Trophoblast cell (in vitro differentiated cells and primary cell): Measurements from ENCODE around the gene TRIM37.
A peak's percentile ranks its signal among the peaks of the same experiment; 100 is the strongest.

Experiments used
- DNase-seq, 2 donors: peaks; one replicate each; pipeline ENCODE4 v3.0.0-alpha.2; 2016
- H2AFZ ChIP-seq: 2 replicates; pipeline ENCODE4 v1.6.1; 2013; ENCODE audit warnings: low read length, moderate library complexity, mild to moderate bottlenecking; ENCODE audit not compliant: insufficient read depth, poor library complexity
- H2AK5ac ChIP-seq: 2 replicates; pipeline ENCODE4 v1.6.1; 2013; ENCODE audit warnings: mild to moderate bottlenecking, low read length
- H2BK120ac ChIP-seq: 2 replicates; pipeline ENCODE4 v1.6.1; 2013; ENCODE audit warnings: low read length, mild to moderate bottlenecking, moderate library complexity; ENCODE audit not compliant: insufficient read depth, poor library complexity
- H2BK12ac ChIP-seq: 2 replicates; pipeline ENCODE4 v1.6.1; 2013; ENCODE audit warnings: mild to moderate bottlenecking, low read length, moderate library complexity
- H2BK5ac ChIP-seq: 2 replicates; pipeline ENCODE4 v1.6.1; 2013; ENCODE audit warnings: low read length, low read depth, moderate library complexity, mild to moderate bottlenecking; ENCODE audit not compliant: poor library complexity
- H3K14ac ChIP-seq: 2 replicates; pipeline ENCODE4 v1.6.1; 2013; ENCODE audit warnings: mild to moderate bottlenecking, low read length
- H3K18ac ChIP-seq: 2 replicates; pipeline ENCODE4 v1.6.1; 2013; ENCODE audit warnings: mild to moderate bottlenecking, low read length
- H3K23ac ChIP-seq: 2 replicates; pipeline ENCODE4 v1.6.1; 2013; ENCODE audit warnings: low read length
- H3K27ac ChIP-seq: 2 replicates; pipeline ENCODE4 v1.5.1; 2013; ENCODE audit warnings: low read depth, mild to moderate bottlenecking, inconsistent platforms, low read length, moderate library complexity
- H3K27me3 ChIP-seq: 2 replicates; pipeline ENCODE4 v1.6.1; 2013; ENCODE audit warnings: inconsistent platforms, mild to moderate bottlenecking, low read length, moderate library complexity; ENCODE audit not compliant: insufficient read depth
- H3K36me3 ChIP-seq, 2 experiments: 1 replicate in 1 of 2; 2 replicates in 1 of 2; pipeline ENCODE4 v1.6.1; 2013; ENCODE audit warnings: low read length in 2 of 2, mild to moderate bottlenecking in 2 of 2, moderate library complexity in 1 of 2; ENCODE audit not compliant: insufficient read depth in 2 of 2, control insufficient read depth in 1 of 2
- H3K4ac ChIP-seq: 2 replicates; pipeline ENCODE4 v1.6.1; 2013; ENCODE audit warnings: low read depth, mild to moderate bottlenecking, low read length, moderate library complexity
- H3K4me1 ChIP-seq, 2 experiments: 1 replicate in 1 of 2; 2 replicates in 1 of 2; pipeline ENCODE4 v1.6.1; 2013; ENCODE audit warnings: low read length in 2 of 2, mild to moderate bottlenecking in 2 of 2, moderate library complexity in 1 of 2; ENCODE audit not compliant: insufficient read depth in 2 of 2, control insufficient read depth in 1 of 2
- H3K4me2 ChIP-seq: 2 replicates; pipeline ENCODE4 v1.6.1; 2013; ENCODE audit warnings: inconsistent platforms, mild to moderate bottlenecking, low read length, moderate library complexity
- H3K4me3 ChIP-seq: 2 replicates; pipeline ENCODE4 v1.5.1; 2013; ENCODE audit warnings: mild to moderate bottlenecking, low read depth, low read length, inconsistent platforms
- H3K79me1 ChIP-seq: one replicate; pipeline ENCODE4 v1.6.1; 2013; ENCODE audit warnings: low read length
- H3K79me2 ChIP-seq: 2 replicates; pipeline ENCODE4 v1.6.1; 2013; ENCODE audit warnings: low read length, mild to moderate bottlenecking; ENCODE audit not compliant: control insufficient read depth, insufficient read depth, poor library complexity
- H3K9ac ChIP-seq: 2 replicates; pipeline ENCODE4 v1.6.1; 2013; ENCODE audit warnings: mild to moderate bottlenecking, low read length
- H3K9me3 ChIP-seq: 2 replicates; pipeline ENCODE4 v1.6.1; 2013; ENCODE audit warnings: low read depth, mild to moderate bottlenecking, control low read depth, inconsistent platforms, low read length; ENCODE audit not compliant: insufficient read depth
- H4K12ac ChIP-seq: 2 replicates; pipeline ENCODE4 v1.6.1; 2013; ENCODE audit warnings: low read depth, mild to moderate bottlenecking, low read length, moderate library complexity
- H4K8ac ChIP-seq: 2 replicates; pipeline ENCODE4 v1.6.1; 2013; ENCODE audit warnings: low read depth, mild to moderate bottlenecking, low read length, moderate library complexity
- H4K91ac ChIP-seq: one replicate; pipeline ENCODE4 v1.6.1; 2013; ENCODE audit warnings: low read depth, mild to moderate bottlenecking, low read length, moderate library complexity
- WGBS: extraction: QIAGEN DNeasy Blood & Tissue Kit; methylation state at CpG from one replicate; pipeline ENCODE4 v1.1.7; 2013; ENCODE audit warnings: missing lambda C conversion rate; ENCODE audit not compliant: insufficient read length, insufficient coverage; ENCODE audit errors: extremely low coverage; 5-methylcytosine and 5-hydroxymethylcytosine counted together

The TRIM37 gene

DNA sequence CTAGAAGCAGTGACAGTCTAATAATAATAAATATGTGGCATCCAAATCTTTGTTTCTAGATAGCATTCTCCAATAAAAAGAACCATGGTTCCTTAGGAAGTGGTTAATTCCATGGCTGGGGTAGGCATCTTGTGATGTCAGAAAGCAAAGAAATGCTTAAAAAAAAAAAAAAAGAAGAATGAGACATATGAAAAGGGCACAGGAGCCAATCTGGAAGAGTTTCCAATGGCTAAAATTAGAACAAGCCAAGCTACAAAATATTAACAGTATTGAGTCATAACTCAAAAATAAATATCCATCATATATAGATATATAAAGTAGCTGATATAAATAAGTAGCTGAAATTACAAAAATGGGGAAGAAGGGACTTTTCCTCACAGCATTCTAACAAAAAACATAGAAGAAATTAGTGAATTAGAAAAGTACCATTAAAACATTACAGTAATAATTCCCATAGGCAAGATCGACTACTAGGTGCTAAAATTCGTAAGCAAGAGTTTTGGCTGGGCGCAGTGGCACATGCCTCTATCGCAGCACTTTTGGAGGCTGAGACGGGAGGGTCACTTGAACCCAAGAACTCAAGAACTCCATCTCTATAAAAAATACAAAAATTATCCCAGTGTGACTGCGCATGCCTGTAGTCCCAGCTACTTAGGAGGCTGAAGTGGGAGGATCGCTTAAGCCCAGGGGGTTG, 111.3 kb downstream of the TRIM37 start:
- H2AFZ ChIP-seq = no peak overlapping the region
- H2BK12ac ChIP-seq = no peak overlapping the region
- H3K9ac ChIP-seq = no peak overlapping the region
- no CpG with 5 or more reads among the region's 7 CpGs for WGBS
- H2AK5ac ChIP-seq = no peak overlapping the region
- H4K91ac ChIP-seq = no peak overlapping the region
- no peak overlapping the region for H3K4me2 ChIP-seq
- H3K4me3 ChIP-seq = no peak overlapping the region
- peaks cover 4 to 7% of the 10 kb centered on the region in 2 experiments for H3K36me3 ChIP-seq
- H3K4me1 ChIP-seq = peaks cover 5 to 10% of the 10 kb centered on the region in 2 experiments
- peaks cover 1% of the 10 kb centered on the region for H3K9me3 ChIP-seq
- H4K8ac ChIP-seq = no peak overlapping the region
- no peak overlapping the region for H4K12ac ChIP-seq
- no peak overlapping the region for H2BK5ac ChIP-seq
- H3K79me2 ChIP-seq = no peaks in the 10 kb centered on the region
- H3K79me1 ChIP-seq = peaks cover 3% of the 10 kb centered on the region
- H2BK120ac ChIP-seq = no peak overlapping the region
- H3K14ac ChIP-seq = no peak overlapping the region
- H3K18ac ChIP-seq = no peak overlapping the region
- no peak overlapping the region for H3K23ac ChIP-seq
- H3K27ac ChIP-seq = no peak overlapping the region
- H3K4ac ChIP-seq = no peak overlapping the region
- no peaks in the 10 kb centered on the region for H3K27me3 ChIP-seq
- no peak for DNase-seq

DNA sequence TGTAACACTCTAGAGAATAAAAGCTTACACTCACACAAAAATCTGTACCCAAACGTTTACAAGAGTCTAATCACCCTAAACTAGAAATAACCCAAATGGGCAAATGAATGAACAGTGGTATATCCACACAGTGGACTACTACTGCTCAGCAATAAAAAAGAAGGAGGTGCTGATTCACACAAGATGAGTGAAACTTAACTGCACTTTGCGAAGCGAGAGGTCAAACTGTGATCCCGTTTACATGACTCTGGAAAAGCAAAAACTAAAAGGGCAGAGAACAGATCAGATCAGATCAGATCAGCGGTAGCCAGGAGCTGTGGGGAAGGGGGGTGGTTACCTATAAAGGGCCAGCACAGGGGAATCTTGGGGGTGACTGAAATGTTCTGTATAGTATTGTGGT, 113.4 kb downstream of the TRIM37 start:
- DNase-seq = no peak
- no peak overlapping the region for H2AK5ac ChIP-seq
- no peak overlapping the region for H3K14ac ChIP-seq
- H3K79me1 ChIP-seq = peaks cover 3% of the 10 kb centered on the region
- no peak overlapping the region for H3K4ac ChIP-seq
- H2BK120ac ChIP-seq = no peak overlapping the region
- H4K12ac ChIP-seq = no peak overlapping the region
- peaks cover 3 to 6% of the 10 kb centered on the region in 2 experiments for H3K36me3 ChIP-seq
- no peak overlapping the region for H3K4me3 ChIP-seq
- H3K23ac ChIP-seq = no peak overlapping the region
- peaks cover 5 to 10% of the 10 kb centered on the region in 2 experiments for H3K4me1 ChIP-seq
- no peak overlapping the region for H2BK5ac ChIP-seq
- H2AFZ ChIP-seq = no peak overlapping the region
- H3K9me3 ChIP-seq = peaks cover 1% of the 10 kb centered on the region
- WGBS = no CpG with 5 or more reads among the region's 5 CpGs
- H4K8ac ChIP-seq = no peak overlapping the region
- no peak overlapping the region for H4K91ac ChIP-seq
- H3K9ac ChIP-seq = no peak overlapping the region
- no peaks in the 10 kb centered on the region for H3K79me2 ChIP-seq
- H2BK12ac ChIP-seq = no peak overlapping the region
- no peak overlapping the region for H3K18ac ChIP-seq
- H3K27me3 ChIP-seq = no peaks in the 10 kb centered on the region
- peak overlapping the region; percentile 40 for H3K27ac ChIP-seq
- no peak overlapping the region for H3K4me2 ChIP-seq

GRCh38 chr17:58991718-58992331, 114.9 kb downstream of the TRIM37 start:
- no peak overlapping the region for H3K9ac ChIP-seq
- H2AK5ac ChIP-seq = no peak overlapping the region
- no peak overlapping the region for H3K27ac ChIP-seq
- no peak overlapping the region for H2BK5ac ChIP-seq
- peaks cover 3 to 6% of the 10 kb centered on the region in 2 experiments for H3K36me3 ChIP-seq
- peaks cover 5 to 10% of the 10 kb centered on the region in 2 experiments for H3K4me1 ChIP-seq
- no peak overlapping the region for H3K23ac ChIP-seq
- DNase-seq = peak; percentile 97
- H3K4ac ChIP-seq = no peak overlapping the region
- no peaks in the 10 kb centered on the region for H3K79me2 ChIP-seq
- no peak overlapping the region for H2AFZ ChIP-seq
- H4K8ac ChIP-seq = no peak overlapping the region
- no peak overlapping the region for H3K4me3 ChIP-seq
- WGBS = no CpG with 5 or more reads among the region's 4 CpGs
- no peak overlapping the region for H3K4me2 ChIP-seq
- H2BK120ac ChIP-seq = no peak overlapping the region
- H3K18ac ChIP-seq = no peak overlapping the region
- no peaks in the 10 kb centered on the region for H3K27me3 ChIP-seq
- H3K14ac ChIP-seq = no peak overlapping the region
- H4K12ac ChIP-seq = no peak overlapping the region
- H4K91ac ChIP-seq = no peak overlapping the region
- H3K9me3 ChIP-seq = peaks cover 1% of the 10 kb centered on the region
- H2BK12ac ChIP-seq = no peak overlapping the region
- H3K79me1 ChIP-seq = peaks cover 3% of the 10 kb centered on the region

DNA sequence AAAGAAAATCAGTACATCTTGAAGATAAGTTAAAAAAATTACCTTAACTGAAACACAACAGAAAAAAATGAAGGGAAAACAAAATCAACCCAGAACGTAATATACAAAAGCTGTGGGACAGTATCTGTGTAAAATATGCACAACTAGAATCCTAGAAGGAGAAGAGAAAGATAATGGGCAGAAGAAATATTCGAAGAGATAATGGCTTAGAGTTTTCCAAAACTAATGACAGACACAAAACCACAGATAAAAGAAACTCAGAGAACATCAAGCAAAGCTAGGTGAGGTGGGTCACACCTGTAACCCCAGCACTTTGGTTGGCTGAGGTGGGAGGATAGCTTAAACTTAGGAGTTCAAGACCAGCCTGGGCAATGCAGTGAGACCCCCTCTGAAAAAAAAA, 117.1 kb downstream of the TRIM37 start:
- no peak overlapping the region for H3K18ac ChIP-seq

More for the DNA sequence above, 117.1 kb downstream of the TRIM37 start:
- Histone ChIP-seq H2BK5ac (no peak overlapping the region), H3K23ac (no peak overlapping the region), H2AK5ac (no peak overlapping the region), H3K4ac (no peak overlapping the region), H4K12ac (no peak overlapping the region), H4K91ac (no peak overlapping the region), H3K27ac (no peak overlapping the region), H3K9ac (no peak overlapping the region), H4K8ac (no peak overlapping the region), H3K36me3 (no peaks in the 10 kb centered on the region), H3K14ac (no peak overlapping the region), H3K4me3 (no peak overlapping the region), H3K79me2 (no peaks in the 10 kb centered on the region), H2AFZ (no peak overlapping the region), H3K79me1 (peaks cover 3% of the 10 kb centered on the region), H3K4me2 (no peak overlapping the region), H3K9me3 (peaks cover 1% of the 10 kb centered on the region), H2BK12ac (no peak overlapping the region), H3K27me3 (no peaks in the 10 kb centered on the region), H3K4me1 (peaks cover 5 to 10% of the 10 kb centered on the region in 2 experiments), H2BK120ac (no peak overlapping the region)
- WGBS = no CpG with 5 or more reads among the region's 2 CpGs
- no peak for DNase-seq
